ENCODE results near the gene PRDM16.

DNA sequence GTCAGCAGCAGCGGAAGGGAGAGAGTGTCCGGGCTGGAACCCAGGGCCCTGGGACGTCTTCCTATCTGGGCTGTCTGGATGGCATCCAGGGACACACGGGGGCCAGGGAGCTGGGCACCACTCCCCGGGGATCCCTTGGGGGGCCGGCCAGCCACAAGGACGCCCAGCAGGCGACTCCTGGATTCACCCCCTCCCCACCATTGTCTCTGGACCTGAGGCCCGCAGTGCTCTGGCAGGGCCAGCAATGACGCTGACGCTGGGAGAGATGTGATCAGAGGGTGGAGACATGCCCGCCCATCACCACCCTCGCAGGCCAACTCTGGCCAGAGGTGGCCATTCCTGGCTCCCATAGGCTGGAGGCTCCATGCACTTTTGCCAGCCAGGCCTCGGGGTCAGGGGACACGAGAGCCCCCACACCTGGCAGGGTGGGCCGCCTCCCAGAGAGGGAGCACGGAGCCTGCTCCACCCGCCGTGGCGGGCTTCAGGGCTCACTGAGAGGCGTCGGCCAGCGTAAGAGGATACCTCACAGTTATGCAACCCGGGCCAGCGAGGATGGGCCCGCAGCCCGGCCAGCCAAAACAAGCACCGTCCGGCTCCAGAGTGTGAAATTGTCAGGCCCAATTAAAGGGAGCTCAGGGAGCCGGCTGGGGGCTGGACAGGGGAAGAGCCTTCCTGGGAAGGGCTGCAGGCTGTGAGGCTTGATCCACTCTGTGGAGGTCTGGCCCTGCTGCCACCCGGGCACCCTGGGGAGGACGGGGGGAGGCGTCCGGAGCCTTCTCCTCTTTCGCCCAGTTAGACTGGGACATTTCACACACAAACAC is 37.4 kb upstream of the PRDM16 start:
- TF ChIP-seq, protein P1, sequence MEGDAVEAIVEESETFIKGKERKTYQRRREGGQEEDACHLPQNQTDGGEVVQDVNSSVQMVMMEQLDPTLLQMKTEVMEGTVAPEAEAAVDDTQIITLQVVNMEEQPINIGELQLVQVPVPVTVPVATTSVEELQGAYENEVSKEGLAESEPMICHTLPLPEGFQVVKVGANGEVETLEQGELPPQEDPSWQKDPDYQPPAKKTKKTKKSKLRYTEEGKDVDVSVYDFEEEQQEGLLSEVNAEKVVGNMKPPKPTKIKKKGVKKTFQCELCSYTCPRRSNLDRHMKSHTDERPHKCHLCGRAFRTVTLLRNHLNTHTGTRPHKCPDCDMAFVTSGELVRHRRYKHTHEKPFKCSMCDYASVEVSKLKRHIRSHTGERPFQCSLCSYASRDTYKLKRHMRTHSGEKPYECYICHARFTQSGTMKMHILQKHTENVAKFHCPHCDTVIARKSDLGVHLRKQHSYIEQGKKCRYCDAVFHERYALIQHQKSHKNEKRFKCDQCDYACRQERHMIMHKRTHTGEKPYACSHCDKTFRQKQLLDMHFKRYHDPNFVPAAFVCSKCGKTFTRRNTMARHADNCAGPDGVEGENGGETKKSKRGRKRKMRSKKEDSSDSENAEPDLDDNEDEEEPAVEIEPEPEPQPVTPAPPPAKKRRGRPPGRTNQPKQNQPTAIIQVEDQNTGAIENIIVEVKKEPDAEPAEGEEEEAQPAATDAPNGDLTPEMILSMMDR (conservative IDR thresholded peaks at IDR 0.05; ENCODE audit: low read depth in 2 of 2), result no peak
- no peak for TF ChIP-seq JUNB (IDR thresholded peaks at IDR 0.05; ENCODE audit: unreplicated experiment)

All from GM23338 (cell line).